HCT116 (cell line): ENCODE data around the gene ZNF470. TPM values are rescaled to one million over a fixed set of nuclear protein-coding genes. Genes with fewer than 3 reads are reported as not detected.

Experiments
- ATAC-seq: fragments of 200-7000 bp; cut with Tn5 transposase; 2 replicates; pipeline ENCODE4 v1.9.1; 2020; ENCODE audit warnings: mild to moderate bottlenecking, moderate library complexity
- BruUV-seq: library from RNA; stranded (reverse); fragments of 400-500 nt; replicated peaks from 2 replicates; lab custom pipeline; 2021; lab: Mats Ljungman, UMichigan
- CTCF ChIA-PET: fragments of 300-600 bp; sonication (Branson Sonifier 250); formaldehyde crosslinking; loops from one replicate; lab custom pipeline; 2021; ENCODE audit warnings: antibody characterized with exemption; lab: Charles Lee
- POLR2A ChIA-PET: fragments of 300-600, 350-600 bp; sonication (Branson Sonifier 250); formaldehyde crosslinking; loops from one replicate; lab custom pipeline; 2021; ENCODE audit warnings: antibody characterized with exemption; lab: Charles Lee
- RAD21 ChIA-PET, 2 experiments: fragments of 300-600 bp; sonication (Branson Sonifier 250); formaldehyde crosslinking; loops; one replicate each; lab custom pipeline; 2023; ENCODE audit warnings: low total read pairs in 2 of 2; ENCODE audit not compliant: uncharacterized antibody in 2 of 2, unreplicated experiment in 2 of 2, low non-redundant PET in 1 of 2; lab: Charles Lee
- DNase-seq: peaks from one replicate; pipeline ENCODE4 v3.0.0-alpha.2; 2010; ENCODE audit warnings: low read depth, low spot score
- H2AFZ ChIP-seq: fragments of 200-600 bp; shearing (Covaris generic), sonication (generic); 2 replicates; pipeline ENCODE4 v1.6.1; 2017; ENCODE audit warnings: low read depth, mixed run types, mixed read lengths, antibody characterized with exemption, low read length; ENCODE audit not compliant: poor library complexity, severe bottlenecking
- H3K27ac ChIP-seq: 2 replicates; pipeline ENCODE4 v1.5.1; 2012; ENCODE audit warnings: low read depth, low read length
- H3K27me3 ChIP-seq: fragments of 200-600 bp; sonication (generic); 2 replicates; pipeline ENCODE4 v1.6.1; 2016; ENCODE audit warnings: mixed run types, low read length, mixed read lengths; ENCODE audit not compliant: insufficient read depth
- H3K36me3 ChIP-seq, 2 experiments: fragments of 200-500 bp in 1 of 2; fragments of 200-600 bp in 1 of 2; sonication (Bioruptor generic) in 1 of 2; sonication (generic) in 1 of 2; 2 replicates each; pipeline versions ENCODE4 v1.5.1 to v1.6.1; 2014 to 2016; ENCODE audit warnings: low read length in 2 of 2, inconsistent platforms in 1 of 2, mixed read lengths in 1 of 2, mixed run types in 1 of 2; ENCODE audit not compliant: insufficient read depth in 2 of 2, control insufficient read depth in 1 of 2
- H3K4me1 ChIP-seq, 2 experiments: fragments of 200-600 bp in 1 of 2; sonication (generic) in 1 of 2; 2 replicates each; pipeline versions ENCODE4 v1.5.1 to v1.6.1; 2012 to 2017; ENCODE audit warnings: low read length in 2 of 2, inconsistent platforms in 1 of 2, mild to moderate bottlenecking in 1 of 2, mixed read lengths in 1 of 2, mixed run types in 1 of 2, moderate library complexity in 1 of 2; ENCODE audit not compliant: insufficient read depth in 2 of 2, control insufficient read depth in 1 of 2
- H3K4me2 ChIP-seq: fragments of 200-600 bp; sonication (generic); 2 replicates; pipeline ENCODE4 v1.6.1; 2017; ENCODE audit warnings: mixed run types, low read length, mixed read lengths
- H3K4me3 ChIP-seq, 2 experiments: fragments of 200-600 bp in 1 of 2; sonication (generic) in 1 of 2; replicated peaks in 1 of 2; 2 replicates each; pipeline ENCODE4 v1.5.1; 2011 to 2016; ENCODE audit warnings: low read length in 2 of 2, control low read depth in 1 of 2, low read depth in 1 of 2, mild to moderate bottlenecking in 1 of 2, mixed read lengths in 1 of 2, mixed run types in 1 of 2
- H3K79me2 ChIP-seq: fragments of 200-600 bp; sonication (generic); 2 replicates; pipeline ENCODE4 v1.6.1; 2017; ENCODE audit warnings: mild to moderate bottlenecking, mixed run types, low read length, moderate library complexity, mixed read lengths; ENCODE audit not compliant: insufficient read depth
- H3K9ac ChIP-seq: fragments of 200-600 bp; sonication (generic); 2 replicates; pipeline ENCODE4 v1.6.1; 2016; ENCODE audit warnings: low read length, mixed read lengths
- H3K9me2 ChIP-seq: fragments of 200-600 bp; sonication (generic), shearing (Covaris generic); 2 replicates; pipeline ENCODE4 v1.6.1; 2017; ENCODE audit warnings: mixed run types, mild to moderate bottlenecking, moderate library complexity; ENCODE audit not compliant: insufficient read depth
- H3K9me3 ChIP-seq, 2 experiments: fragments of 200-500 bp in 1 of 2; fragments of 200-600 bp in 1 of 2; sonication (Bioruptor generic) in 1 of 2; sonication (generic) in 1 of 2; 2 replicates each; pipeline ENCODE4 v1.6.1; 2014 to 2017; ENCODE audit warnings: low read length in 2 of 2, mixed read lengths in 2 of 2, inconsistent platforms in 1 of 2, low read depth in 1 of 2, mild to moderate bottlenecking in 1 of 2, mixed run types in 1 of 2, moderate library complexity in 1 of 2; ENCODE audit not compliant: control insufficient read depth in 1 of 2, insufficient read depth in 1 of 2
- H4K20me1 ChIP-seq: fragments of 200-600 bp; sonication (generic), shearing (Covaris generic); 2 replicates; pipeline ENCODE4 v1.6.1; 2017; ENCODE audit warnings: mixed run types, mild to moderate bottlenecking, moderate library complexity; ENCODE audit not compliant: insufficient read depth
- CBX3 ChIP-seq: IDR thresholded peaks from 2 replicates; pipeline ENCODE4 v1.6.1; 2012; ENCODE audit warnings: low read depth
- EGR1 ChIP-seq: IDR thresholded peaks from 2 replicates; pipeline ENCODE4 v1.6.1; 2012; ENCODE audit warnings: low read depth
- ELF1 ChIP-seq: IDR thresholded peaks from 2 replicates; pipeline ENCODE4 v1.6.1; 2012; ENCODE audit warnings: low read depth, borderline replicate concordance
- EZH2 ChIP-seq: fragments of 200-600 bp; sonication (generic); IDR thresholded peaks from 2 replicates; pipeline ENCODE4 v1.6.1; 2017; ENCODE audit warnings: antibody characterized with exemption, mixed run types
- FOSL1 ChIP-seq: IDR thresholded peaks from 2 replicates; pipeline ENCODE4 v1.6.1; 2012; ENCODE audit warnings: low read depth
- POLR2AphosphoS5 ChIP-seq: IDR thresholded peaks from 2 replicates; pipeline ENCODE4 v1.6.1; 2011; ENCODE audit warnings: mild to moderate bottlenecking, low read depth, low read length, moderate library complexity
- RAD21 ChIP-seq: IDR thresholded peaks from 2 replicates; pipeline ENCODE4 v1.6.1; 2012; ENCODE audit warnings: low read depth, mild to moderate bottlenecking
- SIN3A ChIP-seq: IDR thresholded peaks from 2 replicates; pipeline ENCODE4 v1.6.1; 2012; ENCODE audit warnings: low read depth
- SRF ChIP-seq: IDR thresholded peaks from 2 replicates; pipeline ENCODE4 v1.6.1; 2012; ENCODE audit warnings: low read depth
- YY1 ChIP-seq: IDR thresholded peaks from 2 replicates; pipeline ENCODE4 v1.6.1; 2011; ENCODE audit warnings: low read length, low read depth, moderate library complexity, mild to moderate bottlenecking; ENCODE audit not compliant: insufficient replicate concordance; ENCODE audit errors: extremely low read depth
- ZFX ChIP-seq: fragments of 450-650 bp; IDR thresholded peaks from 2 replicates; pipeline ENCODE4 v1.6.1; 2017
- intact Hi-C: fragments of 100-400 bp; cut with micrococcal nuclease; formaldehyde crosslinking; loops from 2 replicates; pipeline ENCODE4 v1.10.0; 2022
- total RNA-seq: library from RNA; stranded (reverse); gene quantifications from one replicate; pipeline ENCODE4 v1.2.1, GENCODE V29; 2021; ENCODE audit not compliant: unreplicated experiment
- TF ChIP-seq, protein P1 (sequence below), 3 experiments: fragments of 200-600 bp in 1 of 3; sonication (generic) in 1 of 3; IDR thresholded peaks in 2 of 3; conservative IDR thresholded peaks in 1 of 3; 2 replicates each; pipeline ENCODE4 v1.5.1; 2012 to 2017; ENCODE audit warnings: low read depth in 2 of 3, low read length in 2 of 3, antibody characterized with exemption in 1 of 3, borderline replicate concordance in 1 of 3, control low read depth in 1 of 3, mild to moderate bottlenecking in 1 of 3, mixed read lengths in 1 of 3, mixed run types in 1 of 3, moderate library complexity in 1 of 3; ENCODE audit not compliant: insufficient read depth in 1 of 3
- TF ChIP-seq, protein P2 (sequence below): IDR thresholded peaks from 2 replicates; pipeline ENCODE4 v1.6.1; 2012; ENCODE audit warnings: low read depth

ZNF470 gene
- total RNA-seq, 1 experiment from 2014 or later: not detected

DNA sequence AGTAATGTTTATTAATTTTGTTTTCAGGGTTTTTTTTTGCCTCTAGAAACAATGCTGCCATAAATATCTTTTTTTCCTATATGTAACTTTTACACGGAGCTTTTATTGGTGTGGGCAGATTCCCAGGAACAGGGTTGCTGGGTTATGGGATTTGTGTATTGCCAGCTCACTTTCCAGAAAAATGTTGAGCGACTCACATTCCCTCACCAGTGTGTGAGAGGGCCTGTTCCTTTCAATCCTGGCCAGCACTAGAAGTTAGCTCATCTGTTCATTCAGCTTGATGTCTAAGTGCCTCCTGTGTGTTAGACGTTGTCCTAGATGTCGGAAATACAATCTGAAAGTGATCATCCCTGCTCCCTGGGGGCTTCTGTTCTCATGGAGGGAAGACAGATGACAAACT lies 30.4 kb downstream of the ZNF470 start:
- Histone ChIP-seq H3K4me1 (no peaks in the 10 kb centered on the region), H3K27me3 (no peaks in the 10 kb centered on the region), H3K27ac (no peak overlapping the region), H2AFZ (no peak overlapping the region), H3K36me3 (no peaks in the 10 kb centered on the region), H3K79me2 (no peaks in the 10 kb centered on the region), H3K9me2 (no peaks in the 10 kb centered on the region), H4K20me1 (no peaks in the 10 kb centered on the region), H3K4me3 (no peak overlapping the region), H3K9ac (no peak overlapping the region), H3K9me3 (peaks cover 16 to 33% of the 10 kb centered on the region in 2 experiments; a peak in 2 of 4 replicates), H3K4me2 (no peak overlapping the region)
- TF ChIP-seq EZH2: no peak
- TF ChIP-seq, protein P1, sequence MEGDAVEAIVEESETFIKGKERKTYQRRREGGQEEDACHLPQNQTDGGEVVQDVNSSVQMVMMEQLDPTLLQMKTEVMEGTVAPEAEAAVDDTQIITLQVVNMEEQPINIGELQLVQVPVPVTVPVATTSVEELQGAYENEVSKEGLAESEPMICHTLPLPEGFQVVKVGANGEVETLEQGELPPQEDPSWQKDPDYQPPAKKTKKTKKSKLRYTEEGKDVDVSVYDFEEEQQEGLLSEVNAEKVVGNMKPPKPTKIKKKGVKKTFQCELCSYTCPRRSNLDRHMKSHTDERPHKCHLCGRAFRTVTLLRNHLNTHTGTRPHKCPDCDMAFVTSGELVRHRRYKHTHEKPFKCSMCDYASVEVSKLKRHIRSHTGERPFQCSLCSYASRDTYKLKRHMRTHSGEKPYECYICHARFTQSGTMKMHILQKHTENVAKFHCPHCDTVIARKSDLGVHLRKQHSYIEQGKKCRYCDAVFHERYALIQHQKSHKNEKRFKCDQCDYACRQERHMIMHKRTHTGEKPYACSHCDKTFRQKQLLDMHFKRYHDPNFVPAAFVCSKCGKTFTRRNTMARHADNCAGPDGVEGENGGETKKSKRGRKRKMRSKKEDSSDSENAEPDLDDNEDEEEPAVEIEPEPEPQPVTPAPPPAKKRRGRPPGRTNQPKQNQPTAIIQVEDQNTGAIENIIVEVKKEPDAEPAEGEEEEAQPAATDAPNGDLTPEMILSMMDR (IDR thresholded peaks at IDR 0.05 in 2 of 3, conservative IDR thresholded peaks at IDR 0.05 in 1 of 3; ENCODE audit: borderline replicate concordance in 1 of 3, insufficient read depth in 1 of 3, low read depth in 2 of 3, low read length in 2 of 3): no peak
- no peak for TF ChIP-seq CBX3
- no peak for TF ChIP-seq SRF
- no peak for TF ChIP-seq FOSL1
- TF ChIP-seq SIN3A: no peak
- no peak for TF ChIP-seq ELF1
- ATAC-seq: no peak
- CTCF ChIA-PET: no interaction called here
- BruUV-seq: no TSS peak
- intact Hi-C loops: no loop called here
- no peak for DNase-seq
- POLR2A ChIA-PET: no interaction called here
- RAD21 ChIA-PET: no interaction called here

DNA sequence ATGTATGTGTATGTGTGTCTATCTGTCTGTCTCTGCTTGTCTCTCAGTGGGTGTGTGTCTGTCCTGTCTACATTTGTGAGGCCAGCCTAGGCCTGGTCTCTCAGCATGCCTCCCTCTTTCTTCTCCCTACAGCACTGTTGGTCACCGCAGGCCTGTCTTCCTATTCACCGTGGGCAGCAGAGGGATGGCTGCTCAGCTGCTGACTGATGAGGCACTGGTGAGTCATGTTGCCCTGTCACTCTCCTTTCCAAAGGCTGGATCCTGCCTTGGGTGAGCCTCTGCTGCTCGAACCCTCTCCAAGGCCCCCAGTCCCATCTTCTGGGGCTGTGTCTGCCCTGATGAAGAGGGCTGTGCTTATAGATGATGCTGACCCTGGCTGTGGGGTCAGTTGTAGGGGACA lies 34.1 kb downstream of the ZNF470 start:
- H3K79me2 ChIP-seq: no peaks in the 10 kb centered on the region
- DNase-seq (no peak), ATAC-seq (no peak)
- H3K36me3 ChIP-seq: no peaks in the 10 kb centered on the region
- no peaks in the 10 kb centered on the region for H3K4me1 ChIP-seq
- no peaks in the 10 kb centered on the region for H4K20me1 ChIP-seq
- H3K9ac ChIP-seq: no peak overlapping the region
- no TSS peak for BruUV-seq
- H3K27ac ChIP-seq: no peak overlapping the region
- ChIA-PET RAD21 (no interaction called here), POLR2A (no interaction called here), CTCF (no interaction called here)
- no peaks in the 10 kb centered on the region for H3K9me2 ChIP-seq
- no peak overlapping the region for H2AFZ ChIP-seq
- intact Hi-C loops: no loop called here
- no peaks in the 10 kb centered on the region for H3K27me3 ChIP-seq
- H3K4me3 ChIP-seq: no peak overlapping the region
- no peak overlapping the region for H3K4me2 ChIP-seq
- H3K9me3 ChIP-seq: peaks cover 23 to 29% of the 10 kb centered on the region in 2 experiments; a peak in 2 of 4 replicates
- TF ChIP-seq ZFX (no peak), POLR2AphosphoS5 (no peak), YY1 (no peak), CBX3 (no peak), EZH2 (no peak), EGR1 (no peak), RAD21 (no peak)
- TF ChIP-seq, protein P1 (IDR thresholded peaks at IDR 0.05 in 2 of 3, conservative IDR thresholded peaks at IDR 0.05 in 1 of 3; ENCODE audit: borderline replicate concordance in 1 of 3, insufficient read depth in 1 of 3, low read depth in 2 of 3, low read length in 2 of 3): no peak
- TF ChIP-seq, protein P2, sequence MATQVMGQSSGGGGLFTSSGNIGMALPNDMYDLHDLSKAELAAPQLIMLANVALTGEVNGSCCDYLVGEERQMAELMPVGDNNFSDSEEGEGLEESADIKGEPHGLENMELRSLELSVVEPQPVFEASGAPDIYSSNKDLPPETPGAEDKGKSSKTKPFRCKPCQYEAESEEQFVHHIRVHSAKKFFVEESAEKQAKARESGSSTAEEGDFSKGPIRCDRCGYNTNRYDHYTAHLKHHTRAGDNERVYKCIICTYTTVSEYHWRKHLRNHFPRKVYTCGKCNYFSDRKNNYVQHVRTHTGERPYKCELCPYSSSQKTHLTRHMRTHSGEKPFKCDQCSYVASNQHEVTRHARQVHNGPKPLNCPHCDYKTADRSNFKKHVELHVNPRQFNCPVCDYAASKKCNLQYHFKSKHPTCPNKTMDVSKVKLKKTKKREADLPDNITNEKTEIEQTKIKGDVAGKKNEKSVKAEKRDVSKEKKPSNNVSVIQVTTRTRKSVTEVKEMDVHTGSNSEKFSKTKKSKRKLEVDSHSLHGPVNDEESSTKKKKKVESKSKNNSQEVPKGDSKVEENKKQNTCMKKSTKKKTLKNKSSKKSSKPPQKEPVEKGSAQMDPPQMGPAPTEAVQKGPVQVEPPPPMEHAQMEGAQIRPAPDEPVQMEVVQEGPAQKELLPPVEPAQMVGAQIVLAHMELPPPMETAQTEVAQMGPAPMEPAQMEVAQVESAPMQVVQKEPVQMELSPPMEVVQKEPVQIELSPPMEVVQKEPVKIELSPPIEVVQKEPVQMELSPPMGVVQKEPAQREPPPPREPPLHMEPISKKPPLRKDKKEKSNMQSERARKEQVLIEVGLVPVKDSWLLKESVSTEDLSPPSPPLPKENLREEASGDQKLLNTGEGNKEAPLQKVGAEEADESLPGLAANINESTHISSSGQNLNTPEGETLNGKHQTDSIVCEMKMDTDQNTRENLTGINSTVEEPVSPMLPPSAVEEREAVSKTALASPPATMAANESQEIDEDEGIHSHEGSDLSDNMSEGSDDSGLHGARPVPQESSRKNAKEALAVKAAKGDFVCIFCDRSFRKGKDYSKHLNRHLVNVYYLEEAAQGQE: no peak
